Endothelial cell of umbilical vein (primary cell): ENCODE data around the gene CARD8. TPM values are rescaled to one million over a fixed set of nuclear protein-coding genes. Genes with fewer than 3 reads are reported as not detected.

Experiments used
- BruUV-seq: library from RNA; stranded (reverse); fragments of 400-500 nt; replicated peaks from 2 replicates; lab custom pipeline; 2021; lab: Mats Ljungman, UMichigan
- CTCF ChIA-PET: fragments of 300-600, 350-600 bp; sonication (Branson Sonifier 250); formaldehyde crosslinking; loops from one replicate; lab custom pipeline; 2021; ENCODE audit warnings: antibody characterized with exemption, inconsistent platforms; lab: Charles Lee
- POLR2A ChIA-PET: fragments of 300-600, 350-600 bp; sonication (Branson Sonifier 250); formaldehyde crosslinking; loops from one replicate; lab custom pipeline; 2021; ENCODE audit warnings: antibody characterized with exemption, inconsistent platforms; lab: Charles Lee
- DNase-seq: peaks from one replicate; pipeline ENCODE4 v3.0.0-alpha.2; 2011; ENCODE audit warnings: low read depth, low spot score
- FAIRE-seq: peaks from 2 replicates; lab custom pipeline; 2011; peaks lifted over from hg19 to GRCh38; lab: Jason Lieb, UNC
- H2AFZ ChIP-seq: 2 replicates; pipeline ENCODE4 v1.6.0; 2012; ENCODE audit warnings: low read depth, low read length, control low read depth, inconsistent platforms
- H3K27ac ChIP-seq: 2 replicates; pipeline ENCODE4 v1.5.1; 2011; ENCODE audit warnings: low read depth, mild to moderate bottlenecking, control low read depth, low read length, moderate library complexity; ENCODE audit not compliant: insufficient read depth
- H3K27me3 ChIP-seq, 2 experiments: 2 replicates each; pipeline versions ENCODE4 v1.6.0 to v1.6.1; 2011; ENCODE audit warnings: low read length in 2 of 2, mixed read lengths in 1 of 2; ENCODE audit not compliant: control insufficient read depth in 2 of 2, insufficient read depth in 2 of 2
- H3K36me3 ChIP-seq, 2 experiments: 2 replicates in 1 of 2; 3 replicates in 1 of 2; pipeline ENCODE4 v1.5.1; 2011; ENCODE audit warnings: low read length in 2 of 2, mild to moderate bottlenecking in 1 of 2, moderate library complexity in 1 of 2; ENCODE audit not compliant: control insufficient read depth in 2 of 2, insufficient read depth in 2 of 2; ENCODE audit errors: extremely low read depth in 1 of 2
- H3K4me1 ChIP-seq: 3 replicates; pipeline ENCODE4 v1.5.1; 2011; ENCODE audit warnings: mild to moderate bottlenecking, low read length; ENCODE audit not compliant: control insufficient read depth, insufficient read depth; ENCODE audit errors: extremely low read depth
- H3K4me2 ChIP-seq: 2 replicates; pipeline ENCODE4 v1.6.1; 2011; ENCODE audit warnings: low read length, control low read depth, mixed read lengths; ENCODE audit not compliant: insufficient read depth
- H3K4me3 ChIP-seq, 3 experiments: fragments of 200-600 bp in 1 of 3; sonication (generic), shearing (Covaris generic) in 1 of 3; replicated peaks in 1 of 3; 2 replicates each; pipeline ENCODE4 v1.5.1; 2011 to 2016; ENCODE audit warnings: control low read depth in 3 of 3, low read length in 3 of 3, mild to moderate bottlenecking in 2 of 3, inconsistent platforms in 1 of 3, low read depth in 1 of 3, moderate library complexity in 1 of 3; ENCODE audit not compliant: insufficient read depth in 1 of 3
- H3K79me2 ChIP-seq: 2 replicates; pipeline ENCODE4 v1.6.0; 2012; ENCODE audit warnings: low read length, inconsistent platforms; ENCODE audit not compliant: control insufficient read depth, insufficient read depth
- H3K9ac ChIP-seq: replicated peaks from 2 replicates; pipeline ENCODE3; 2011; ENCODE audit warnings: low read length, control low read depth; ENCODE audit not compliant: insufficient read depth; ENCODE audit errors: extremely low read depth
- H3K9me1 ChIP-seq: replicated peaks from 3 replicates; pipeline ENCODE4 v1.6.0; 2011; ENCODE audit warnings: mild to moderate bottlenecking, low read length; ENCODE audit not compliant: control insufficient read depth, insufficient read depth; ENCODE audit errors: extremely low read depth
- H3K9me3 ChIP-seq: replicated peaks from 2 replicates; pipeline ENCODE4 v1.5.1; 2012; ENCODE audit warnings: low read length, inconsistent platforms; ENCODE audit not compliant: control insufficient read depth, insufficient read depth
- H4K20me1 ChIP-seq: replicated peaks from 2 replicates; pipeline ENCODE3; 2011; ENCODE audit warnings: mild to moderate bottlenecking, low read length; ENCODE audit not compliant: control insufficient read depth, insufficient read depth; ENCODE audit errors: extremely low read depth
- CTCF ChIP-seq, 2 donors: IDR thresholded peaks; 1 replicate in 1 of 2; 2 replicates in 1 of 2; pipeline ENCODE4 v1.5.1; 2011; ENCODE audit warnings: low read length in 2 of 2, mild to moderate bottlenecking in 2 of 2, moderate library complexity in 2 of 2, control low read depth in 1 of 2, inconsistent platforms in 1 of 2, low read depth in 1 of 2; ENCODE audit not compliant: insufficient read depth in 1 of 2; ENCODE audit errors: extremely low read depth in 1 of 2
- EZH2 ChIP-seq: IDR thresholded peaks from 2 replicates; pipeline ENCODE4 v1.6.1; 2012; ENCODE audit warnings: borderline replicate concordance, low read depth, mild to moderate bottlenecking, moderate library complexity, low read length, inconsistent platforms; ENCODE audit not compliant: severe bottlenecking
- FOS ChIP-seq: IDR thresholded peaks from 2 replicates; pipeline ENCODE4 v1.6.1; 2011; ENCODE audit warnings: mild to moderate bottlenecking, low read length, moderate library complexity, borderline replicate concordance; ENCODE audit not compliant: insufficient read depth
- GATA2 ChIP-seq: IDR thresholded peaks from 2 replicates; pipeline ENCODE4 v1.7.0; 2011; ENCODE audit warnings: low read depth, mild to moderate bottlenecking, moderate library complexity, mixed read lengths, low read length; ENCODE audit not compliant: insufficient read length, insufficient read depth
- JUN ChIP-seq: IDR thresholded peaks from 2 replicates; pipeline ENCODE4 v1.6.1; 2011; ENCODE audit warnings: borderline replicate concordance, low read depth; ENCODE audit not compliant: insufficient read length, insufficient read depth
- MAX ChIP-seq: IDR thresholded peaks from 2 replicates; pipeline ENCODE4 v1.6.1; 2011; ENCODE audit not compliant: insufficient read depth, insufficient read length
- MYC ChIP-seq: IDR thresholded peaks from one replicate; pipeline ENCODE4 v1.6.1; 2011; ENCODE audit warnings: mild to moderate bottlenecking, low read depth, low read length
- POLR2A ChIP-seq: IDR thresholded peaks from 2 replicates; pipeline ENCODE4 v1.6.1; 2012; ENCODE audit warnings: low read depth, mild to moderate bottlenecking, control low read depth, low read length
- POLR2AphosphoS5 ChIP-seq: IDR thresholded peaks from 2 replicates; pipeline ENCODE4 v1.6.1; 2012; ENCODE audit warnings: low read depth, mild to moderate bottlenecking, control low read depth, low read length, moderate library complexity; ENCODE audit not compliant: insufficient read depth
- dilution Hi-C: fragments of 300-500 bp; cut with MboI; formaldehyde crosslinking; loops from one replicate; pipeline ENCODE4 v1.15.0; 2019; ENCODE audit warnings: low sequenced_read_pairs; ENCODE audit not compliant: extremely low pct_ligation_motif_present
- intact Hi-C: fragments of 100-400 bp; cut with micrococcal nuclease; formaldehyde crosslinking; loops from one replicate; pipeline ENCODE4 v1.10.0; 2022
- polyA plus RNA-seq, 4 experiments: library from polyadenylated mRNA; depleted of rRNA in 3 of 4; stranded (reverse) in 3 of 4; unstranded in 1 of 4; fragments of >200 nt; gene quantifications; 2 replicates each; pipeline versions ENCODE4 v1.2.1 to v1.2.3, GENCODE V29; 2011 to 2012; ENCODE audit warnings: missing spikeins in 1 of 4
- total RNA-seq: library from RNA; stranded (reverse); gene quantifications from 2 replicates; pipeline ENCODE4 v1.2.3, GENCODE V29; 2021

CARD8 gene
- total and polyA plus RNA-seq, 2 donors (not counting 3 experiments of a cell fraction or from before 2014, with no cell fraction given), result 64.6 to 123 TPM

- H3K4me2 ChIP-seq, result no peak overlapping the region
- H3K9me1 ChIP-seq, result no peaks in the 10 kb centered on the region
- no peaks in the 10 kb centered on the region for H3K9me3 ChIP-seq
- POLR2A ChIA-PET, result no interaction called here
- intact Hi-C loops, result no loop called here
- FAIRE-seq (no peak), DNase-seq (no peak)
- dilution Hi-C loops, result no loop called here
- H3K4me3 ChIP-seq, result no peak overlapping the region
- CTCF ChIA-PET, result interaction anchor here (0.8 kb wide), 1 partner anchor 19 kb away, joined by 3 read pairs; no protein-coding TSS in a partner anchor
- no peaks in the 10 kb centered on the region for H3K36me3 ChIP-seq
- no peak overlapping the region for H2AFZ ChIP-seq
- H3K4me1 ChIP-seq, result no peaks in the 10 kb centered on the region
- BruUV-seq, result no TSS peak
- no peak overlapping the region for H3K9ac ChIP-seq
- no peak overlapping the region for H3K27ac ChIP-seq
- TF ChIP-seq JUN (no peak), POLR2AphosphoS5 (no peak), MYC (no peak), EZH2 (no peak), MAX (no peak), GATA2 (no peak), FOS (no peak), CTCF (IDR thresholded peaks at IDR 0.05; ENCODE audit: extremely low read depth in 1 of 2, insufficient read depth in 1 of 2, low read depth in 1 of 2, low read length in 2 of 2) (no peak), POLR2A (no peak)
- no peaks in the 10 kb centered on the region for H3K79me2 ChIP-seq
- H3K27me3 ChIP-seq, result no peaks in the 10 kb centered on the region
- no peaks in the 10 kb centered on the region for H4K20me1 ChIP-seq
Observed at GRCh38 chr19:48284896-48285295, 29.2 kb upstream of the CARD8 start.
